Non-pigmented ciliary epithelial cell (primary cell): Measurements from ENCODE around the gene BET1.
"Not testable (repeated sequence)": the region's sequence is repeated elsewhere in the genome, so short reads cannot be mapped to it uniquely, and the experiment has no call there.

Source experiments
- DNase-seq: peaks from one replicate; pipeline ENCODE4 v3.0.0-alpha.2; 2010; ENCODE audit warnings: low read depth

The BET1 gene, protein sequence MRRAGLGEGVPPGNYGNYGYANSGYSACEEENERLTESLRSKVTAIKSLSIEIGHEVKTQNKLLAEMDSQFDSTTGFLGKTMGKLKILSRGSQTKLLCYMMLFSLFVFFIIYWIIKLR

GRCh38 chr7:94004024-94004951, at the start of gene BET1:
Gene BET1, minus strand, starts transcription at chr7:94004355. Its CDS starts 139 bp downstream, at chr7:94004216.
- peak; percentile 82 for DNase-seq

DNA sequence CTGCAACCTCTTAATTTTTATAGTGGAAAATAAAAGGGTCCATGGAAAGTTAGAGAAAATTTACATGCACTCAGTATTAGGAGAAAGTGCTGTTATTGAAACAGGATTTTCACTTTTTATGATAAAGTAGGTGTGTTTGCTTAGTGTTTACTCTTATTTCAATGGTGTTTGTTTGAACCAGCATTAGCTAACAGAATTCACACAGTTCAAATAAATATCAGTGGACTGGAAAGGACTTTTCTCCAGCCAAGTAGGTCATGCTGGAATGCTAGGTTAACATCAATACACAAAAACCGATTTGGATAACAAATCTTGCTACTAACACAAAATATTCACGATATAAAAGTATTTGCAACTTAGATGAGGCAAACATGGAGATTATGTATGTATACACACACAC, 49.4 kb upstream of the BET1 start:
- DNase-seq, result no peak

GRCh38 chr7:94052398-94053180, 48.4 kb upstream of the BET1 start:
- no peak for DNase-seq

GRCh38 chr7:94050046-94050445, 45.9 kb upstream of the BET1 start:
- no peak for DNase-seq

DNA sequence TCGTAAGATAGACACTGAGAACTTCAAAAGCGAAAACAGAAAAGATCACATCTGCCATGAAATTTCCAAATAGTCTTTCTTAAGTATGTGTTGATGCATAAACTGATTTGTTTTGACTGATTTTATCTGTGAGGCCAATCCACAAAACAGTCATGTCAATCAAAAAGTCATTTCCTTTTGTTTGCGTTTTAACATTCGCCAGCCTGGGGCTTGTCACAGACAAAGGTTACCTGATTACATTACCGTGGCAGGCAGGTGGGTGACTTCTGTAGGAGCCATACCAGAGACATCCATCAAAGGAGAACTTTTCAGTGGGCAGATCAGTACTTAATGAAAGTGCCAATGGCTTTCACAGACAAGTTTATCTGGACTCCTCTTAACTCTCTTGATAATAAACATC, 45.5 kb upstream of the BET1 start:
- no peak for DNase-seq

DNA sequence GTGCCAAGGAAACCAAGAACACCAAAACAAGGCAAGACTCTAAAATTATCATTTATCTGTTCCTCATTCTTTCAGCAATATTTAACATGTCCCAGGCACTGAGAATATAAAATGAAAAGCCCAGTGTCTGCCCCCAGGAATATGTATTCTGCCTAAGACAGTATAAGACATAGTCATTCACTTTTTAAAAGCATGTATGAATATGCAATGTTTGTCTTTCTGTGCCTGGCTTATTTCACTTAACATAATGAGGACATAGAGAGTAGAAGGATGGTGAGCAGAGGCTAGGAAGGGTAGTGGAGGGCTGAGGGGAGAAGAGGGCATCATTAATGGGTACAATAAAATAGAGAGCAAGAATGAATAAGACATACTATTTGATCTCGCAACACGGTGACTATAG, 44.6 kb upstream of the BET1 start:
- no peak for DNase-seq

GRCh38 chr7:94047956-94048355, 43.8 kb upstream of the BET1 start:
- DNase-seq, result no peak

GRCh38 chr7:94045581-94045980, 41.4 kb upstream of the BET1 start:
- DNase-seq, result no peak

DNA sequence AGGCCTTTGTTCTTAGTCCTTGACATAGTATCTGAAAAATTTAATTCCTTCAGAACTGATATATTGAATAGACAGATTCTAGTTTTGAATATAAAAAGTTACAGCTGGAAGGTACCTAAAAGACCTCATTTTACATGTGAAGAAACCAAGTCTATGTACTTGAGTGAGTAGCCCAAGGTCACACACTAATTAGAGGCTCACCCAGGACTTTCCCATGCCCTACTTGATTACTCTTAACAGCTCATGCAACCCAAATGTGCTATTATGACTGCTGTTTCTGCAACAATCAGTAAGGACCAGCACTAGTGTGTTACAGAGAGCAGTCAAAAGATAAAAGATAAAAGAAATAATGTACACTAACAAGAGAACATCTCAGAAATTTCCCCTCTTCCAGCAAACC, 40.7 kb upstream of the BET1 start:
- no peak for DNase-seq

- no peak for DNase-seq
Measured at GRCh38 chr7:94043299-94043698, 39.1 kb upstream of the BET1 start.

- DNase-seq, result no peak
Measured at GRCh38 chr7:94042381-94042780, 38.2 kb upstream of the BET1 start.

- DNase-seq, result peak; percentile 72
Measured at GRCh38 chr7:94041529-94041928, 37.4 kb upstream of the BET1 start.

GRCh38 chr7:94040254-94040653, 36.1 kb upstream of the BET1 start:
- no peak for DNase-seq

DNA sequence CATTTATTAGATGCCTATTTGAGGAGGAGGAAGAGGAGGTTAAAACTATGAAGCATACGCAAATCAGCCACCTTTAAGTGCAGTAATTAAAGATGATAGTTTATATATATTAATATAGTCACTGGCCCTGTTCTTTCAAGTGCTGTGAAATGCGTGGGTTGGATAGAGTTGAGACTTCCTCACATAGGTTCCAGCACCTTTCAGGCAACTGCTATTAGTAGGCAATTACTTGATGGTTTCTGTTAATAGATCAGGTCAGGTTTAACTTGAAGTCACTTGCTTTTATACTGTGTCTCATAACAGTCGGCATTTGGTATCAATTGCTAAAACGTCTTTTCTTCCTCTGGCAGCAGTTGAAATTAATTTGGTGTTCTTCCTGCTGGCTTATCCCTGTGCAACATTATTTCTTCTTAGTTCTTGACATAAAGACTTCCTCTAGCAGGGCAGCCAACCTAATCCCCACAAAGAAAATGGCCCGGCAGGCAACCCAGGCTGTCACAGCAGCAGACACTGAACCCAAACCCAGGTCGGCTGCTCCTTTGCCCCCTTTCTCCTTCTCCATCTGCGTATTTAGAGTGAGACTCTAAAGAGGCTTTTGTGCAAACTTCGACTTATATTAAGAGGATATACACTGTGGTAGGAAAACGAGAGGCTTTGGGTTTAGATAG, 35.3 kb upstream of the BET1 start:
- DNase-seq, result no peak

GRCh38 chr7:94031865-94032264, 27.7 kb upstream of the BET1 start:
- no peak for DNase-seq

- DNase-seq, result no peak
Measured at GRCh38 chr7:94030634-94031033, 26.5 kb upstream of the BET1 start.

- no peak for DNase-seq
Measured at GRCh38 chr7:94029976-94030375, 25.8 kb upstream of the BET1 start.

- peak; percentile 57 for DNase-seq
Measured at GRCh38 chr7:94028768-94029167, 24.6 kb upstream of the BET1 start.

- not testable (repeated sequence) for DNase-seq
Measured at GRCh38 chr7:94026619-94027018, 22.5 kb upstream of the BET1 start.

- DNase-seq, result no peak
Measured at GRCh38 chr7:94022550-94022949, 18.4 kb upstream of the BET1 start.

GRCh38 chr7:94016786-94017185, 12.6 kb upstream of the BET1 start:
- DNase-seq, result no peak

DNA sequence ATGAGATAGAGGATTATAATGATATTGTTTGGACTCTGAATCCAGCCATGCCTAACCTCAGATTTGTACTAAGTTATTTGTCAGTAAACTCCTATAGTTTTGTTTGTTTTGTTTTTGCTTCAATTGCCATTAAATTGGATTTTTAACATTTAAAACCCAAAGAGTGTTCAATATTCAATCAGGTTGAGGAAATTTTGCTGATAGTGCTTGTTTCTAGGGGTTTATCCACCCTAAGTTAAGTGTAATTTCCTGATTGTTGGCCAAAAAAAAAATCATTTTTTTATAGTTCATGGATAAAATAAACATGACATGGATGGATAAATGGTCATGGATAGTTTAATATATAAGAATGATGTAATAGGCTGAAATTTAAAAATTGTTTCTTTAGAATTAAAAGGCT, 11.4 kb upstream of the BET1 start:
- no peak for DNase-seq
